Pancreas (tissue), 10 donors: ENCODE data around the gene BFAR. TPM values are rescaled to one million over a fixed set of nuclear protein-coding genes. Genes with fewer than 3 reads are reported as not detected.
"Not testable (repeated sequence)": the region's sequence is repeated elsewhere in the genome, so short reads cannot be mapped to it uniquely, and the experiment has no call there.

Experiments used
- ATAC-seq, 4 donors: fragments of 200-7000 bp; cut with Tn5 transposase; one replicate each; pipeline versions ENCODE4 v1.8.0 to v1.9.1; 2020; ENCODE audit warnings: mild to moderate bottlenecking in 4 of 4, moderate library complexity in 4 of 4
- DNase-seq, 6 donors: peaks; one replicate each; pipeline ENCODE4 v3.0.0-alpha.2; 2020
- FAIRE-seq: peaks from 2 replicates; lab custom pipeline; 2012; peaks lifted over from hg19 to GRCh38; lab: Jason Lieb, UNC
- H3K27ac ChIP-seq, 4 donors: fragments of 200-600 bp; sonication (generic); 1 replicate in 3 of 4; 2 replicates in 1 of 4; pipeline versions ENCODE4 v1.5.0 to v1.8.0; 2020
- H3K27me3 ChIP-seq, 4 donors: fragments of 200-600 bp; one replicate each; pipeline ENCODE4 v1.8.0; 2021
- H3K36me3 ChIP-seq, 3 donors: fragments of 200-600 bp; sonication (generic) in 1 of 3; one replicate each; pipeline versions ENCODE4 v1.5.0 to v1.8.0; 2020 to 2021
- H3K4me1 ChIP-seq, 3 donors: fragments of 200-600 bp; one replicate each; pipeline ENCODE4 v1.8.0; 2021
- H3K4me3 ChIP-seq, 4 donors: fragments of 200-600 bp; sonication (generic) in 2 of 4; one replicate each; pipeline versions ENCODE4 v1.5.0 to v1.8.0; 2020 to 2021
- H3K9me3 ChIP-seq, 4 donors: fragments of 200-600 bp; one replicate each; pipeline ENCODE4 v1.8.0; 2021
- CTCF ChIP-seq, 4 donors: fragments of 200-600 bp; sonication (generic) in 3 of 4; IDR thresholded peaks; one replicate each; pipeline versions ENCODE4 v1.5.0 to v1.8.0; 2021; ENCODE audit warnings: antibody characterized with exemption in 4 of 4
- WGBS, 2 donors: extraction: QIAGEN DNeasy Blood & Tissue Kit; methylation state at CpG; one replicate each; pipeline ENCODE4 v1.1.7; 2013; 5-methylcytosine and 5-hydroxymethylcytosine counted together
- intact Hi-C, 3 donors: fragments of 100-400 bp; cut with DNase I; formaldehyde crosslinking; loops; one replicate each; pipeline versions ENCODE4 v1.11.1 to v1.14.2; 2022
- polyA plus RNA-seq, 2 donors: library from polyadenylated mRNA; stranded (reverse); fragments of 200-250 nt; gene quantifications; one replicate each; pipeline ENCODE4 v1.2.3, GENCODE V29; 2013
- total RNA-seq, 6 donors: library from RNA; stranded (reverse); fragmentation: NEBNext Ultra II Directional in 4 of 6; extraction: Animal tissue kit (Norgen Biotek cat#: 25700) in 4 of 6; gene quantifications; one replicate each; pipeline versions ENCODE4 v1.2.1 to v1.2.4, GENCODE V29; 2021 to 2023
- donor health status: healthy with polysubstance abuse.
- donor health status: DM: no; HTN: no; CAD: no; lungs with moderate emphysema.
- donor health status: DM: no; HTN: no; CAD: no.
- donor health status: control.
- donor health status: control.
- donor health status: Bipolar disorder and iron deficiency.
- donor health status: DM: yes; HTN: yes; CAD: no.
- donor health status: DM: no; HTN: no; CAD: no.
- donor health status: DM: no; HTN: no; CAD: no.
- donor health status: DM: yes; HTN: yes; CAD: no.

The BFAR gene
- total and polyA plus RNA-seq, 8 donors: 26.6 to 55.6 (median 39.6) TPM

DNA sequence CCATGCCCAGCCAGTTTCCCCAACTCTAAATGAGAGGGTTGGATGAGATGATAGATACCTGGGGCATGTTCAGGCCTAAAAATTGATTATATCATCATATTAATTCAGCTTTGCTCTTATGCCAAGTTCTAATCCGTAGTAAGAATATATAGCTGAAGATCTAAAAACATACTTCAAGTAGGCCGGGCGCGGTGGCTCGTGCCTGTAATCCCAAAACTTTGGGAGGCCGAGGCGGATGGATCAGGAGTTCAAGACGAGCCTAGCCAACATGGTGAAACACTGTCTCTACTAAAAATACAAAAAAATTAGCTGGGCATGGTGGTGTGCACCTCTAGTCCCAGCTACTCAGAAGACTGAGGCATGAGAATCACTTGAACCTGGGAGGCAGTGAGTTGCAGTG, 49.4 kb downstream of the BFAR start:
- intact Hi-C loops: no loop called here
- H3K36me3 ChIP-seq: no peaks in the 10 kb centered on the region
- no peak for ATAC-seq
- no peak for DNase-seq
- TF ChIP-seq CTCF (IDR thresholded peaks at IDR 0.05): no peak
- 94 to 96% methylated on average over 8 of the region's 8 CpGs for WGBS, 2 donors
- no peaks in the 10 kb centered on the region for H3K27me3 ChIP-seq
- H3K9me3 ChIP-seq: no peaks in the 10 kb centered on the region
- no peak overlapping the region for H3K27ac ChIP-seq
- no peak for FAIRE-seq
- H3K4me1 ChIP-seq: no peaks in the 10 kb centered on the region
- no peak overlapping the region for H3K4me3 ChIP-seq

DNA sequence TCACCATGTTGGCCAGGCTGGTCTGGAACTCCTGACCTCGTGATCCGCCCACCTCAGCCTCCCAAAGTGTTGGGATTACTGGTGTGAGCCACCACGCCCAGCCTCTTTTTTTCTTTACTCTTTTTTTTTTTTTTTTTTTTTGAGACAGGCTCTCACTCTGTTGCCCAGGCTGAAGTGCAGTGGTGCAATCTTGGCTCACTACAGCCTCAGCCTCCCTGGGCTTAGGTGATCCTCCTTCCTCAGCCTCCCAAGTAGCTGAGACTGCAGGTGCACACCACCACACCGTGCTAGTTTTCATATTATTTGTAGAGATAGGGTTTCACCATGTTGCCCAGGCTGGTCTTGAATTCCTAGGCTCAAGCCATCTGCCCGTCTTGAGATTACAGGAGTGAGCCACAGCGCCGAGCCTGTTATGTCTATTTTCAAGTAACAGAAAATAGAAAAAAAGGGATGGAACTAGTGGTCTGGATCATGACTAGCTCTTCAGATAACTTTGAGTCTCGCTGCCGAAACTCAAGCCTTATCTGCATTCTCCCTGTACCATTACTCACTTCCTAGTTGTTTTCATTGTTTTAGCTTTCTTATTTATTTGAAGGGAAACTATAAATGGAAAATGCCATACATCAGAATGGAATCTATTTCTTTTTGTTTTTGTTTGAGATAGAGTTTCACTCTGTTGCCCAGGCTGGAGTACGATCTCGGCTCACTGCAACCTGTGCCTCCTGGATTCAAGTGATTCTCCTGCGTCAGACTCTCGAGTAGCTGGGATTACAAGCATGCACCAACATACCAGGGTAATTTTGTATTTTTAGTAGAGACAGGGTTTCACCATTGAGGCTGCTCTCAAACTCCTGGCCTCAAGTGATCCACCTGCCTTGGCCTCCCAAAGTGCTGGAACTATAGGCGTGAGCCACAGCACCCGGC, 53.4 kb downstream of the BFAR start:
- H3K4me3 ChIP-seq, ATAC-seq, H3K36me3 ChIP-seq, intact Hi-C loops, DNase-seq, H3K27me3 ChIP-seq, H3K4me1 ChIP-seq, H3K27ac ChIP-seq, H3K9me3 ChIP-seq, FAIRE-seq: not testable (repeated sequence)
- WGBS, 2 donors: 89% methylated on average over 15 of the region's 15 CpGs

GRCh38 chr16:14694129-14694528, 61.4 kb downstream of the BFAR start, which contains the start of gene PLA2G10:
PLA2G10 (minus strand) TSS chr16:14694308; CDS start chr16:14694229, 79 bp downstream.
- WGBS, 2 donors: no CpG with 5 or more reads among the region's 28 CpGs
- H3K27me3 ChIP-seq, DNase-seq, H3K36me3 ChIP-seq, H3K4me1 ChIP-seq, FAIRE-seq, intact Hi-C loops, H3K9me3 ChIP-seq, H3K4me3 ChIP-seq, H3K27ac ChIP-seq: not testable (repeated sequence)
- peak; percentile 63 to 82 (median 69) for ATAC-seq

- 22 to 35% methylated on average over 2 of the region's 7 CpGs for WGBS, 2 donors
- not testable (repeated sequence) for FAIRE-seq
These were observed 69.1 kb downstream of the BFAR start for GRCh38 chr16:14701859-14702258.

DNA sequence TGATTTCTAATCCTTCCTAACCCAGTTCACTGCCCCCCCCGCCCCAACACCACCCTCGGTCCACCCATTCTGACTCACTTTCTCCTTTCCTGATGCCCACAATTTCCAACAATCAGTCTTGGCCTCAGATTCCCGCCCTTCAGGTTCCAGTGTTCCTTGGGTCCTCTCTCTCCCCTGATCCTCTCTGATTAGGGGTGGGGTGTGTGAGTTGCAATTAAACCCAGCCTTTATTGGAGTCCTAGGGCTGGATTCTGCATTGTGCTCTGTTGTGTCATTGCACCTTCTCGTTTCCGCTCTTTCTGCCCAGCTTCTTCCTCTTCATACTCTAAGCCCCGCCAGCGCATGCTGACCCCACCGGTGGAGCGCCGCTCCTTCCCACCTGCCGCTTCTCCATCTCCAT, 69.9 kb downstream of the BFAR start:
- ATAC-seq, H3K4me3 ChIP-seq, DNase-seq, H3K9me3 ChIP-seq, H3K4me1 ChIP-seq, H3K27me3 ChIP-seq, intact Hi-C loops, H3K36me3 ChIP-seq, FAIRE-seq, H3K27ac ChIP-seq: not testable (repeated sequence)
- no CpG with 5 or more reads among the region's 11 CpGs for WGBS, 2 donors

More at GRCh38 chr16:14701859-14702258, 69.1 kb downstream of the BFAR start:
- intact Hi-C loops, H3K27ac ChIP-seq, DNase-seq, H3K27me3 ChIP-seq, H3K4me1 ChIP-seq, H3K36me3 ChIP-seq, H3K9me3 ChIP-seq, H3K4me3 ChIP-seq: not testable (repeated sequence)
- ATAC-seq: peak; percentile 25 to 60 (median 50)

DNA sequence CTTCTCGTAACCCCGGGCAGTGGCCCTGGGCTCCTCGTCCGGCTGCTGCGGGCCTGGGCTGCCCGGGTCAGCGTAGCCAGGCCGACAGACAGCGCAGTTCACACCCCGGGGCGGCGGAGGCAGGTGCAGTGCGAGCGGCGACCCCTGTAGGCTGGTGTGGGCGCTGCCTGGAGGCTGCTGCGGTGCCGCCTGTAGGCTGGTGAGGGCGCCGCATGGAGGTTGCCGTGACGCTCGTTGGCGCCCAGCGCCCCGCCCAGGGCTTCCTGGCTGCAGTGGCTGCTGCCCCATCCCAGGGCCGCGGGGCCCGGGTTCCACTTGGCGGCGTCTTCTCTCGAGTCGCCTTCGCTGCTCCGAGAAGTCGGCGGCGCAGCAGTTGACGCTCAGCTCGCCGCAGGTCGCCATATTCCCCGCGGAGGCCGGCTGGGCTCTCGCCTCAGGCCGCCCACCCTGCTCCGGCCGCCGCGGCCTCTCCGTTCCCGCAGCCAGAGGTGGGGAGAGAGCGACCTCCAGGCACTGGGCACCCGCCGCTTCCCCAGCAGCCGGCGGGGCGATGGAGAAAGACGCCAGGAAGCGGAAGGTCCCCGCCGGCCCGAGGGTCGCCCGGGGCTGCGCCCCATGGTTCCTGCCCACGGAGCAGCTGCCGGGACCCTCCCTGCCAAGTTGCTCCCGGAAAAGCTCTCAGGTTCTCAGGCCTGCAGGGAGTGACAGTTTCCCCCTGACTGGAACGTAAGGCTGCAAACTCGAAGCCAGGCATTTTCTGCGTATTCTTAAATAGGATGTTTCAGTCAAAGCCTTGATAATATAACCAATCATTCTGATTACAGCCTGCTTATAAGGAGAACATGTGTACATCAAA, 70.6 kb downstream of the BFAR start, which contains the start of gene NPIPA3:
TSS of gene NPIPA3 (plus strand) at position 256 of the 856 bp plus-strand sequence. CDS start 5,533 bp downstream, outside the sequence.
- DNase-seq, H3K27me3 ChIP-seq, FAIRE-seq, H3K4me1 ChIP-seq, intact Hi-C loops, H3K9me3 ChIP-seq, H3K27ac ChIP-seq, H3K4me3 ChIP-seq, H3K36me3 ChIP-seq: not testable (repeated sequence)
- ATAC-seq: peak; percentile 96 to 100 (median 98)
- no CpG with 5 or more reads among the region's 73 CpGs for WGBS, 2 donors

Other genes with a start within 250 kb of the BFAR start
- gene PARN, start 2.7 kb upstream of the BFAR start, total RNA-seq: 10 to 100 TPM; 13.5 to 19.6 (median 15.3) TPM
- gene PARN, start 2.7 kb upstream of the BFAR start, polyA plus RNA-seq: 10 to 100 TPM in 1 of 2 donors, 1 to 10 TPM in 1; 8.3 to 13.5 TPM
- gene PLA2G10, start 61.4 kb downstream of the BFAR start, total RNA-seq: 1 to 10 TPM; 1.2 to 6.5 (median 2.9) TPM
- 1 to 10 TPM; 1.1 to 2.2 TPM for gene PLA2G10, start 61.4 kb downstream of the BFAR start, polyA plus RNA-seq
- 1 to 10 TPM in 3 of 6 donors, under 1 TPM in 3; 0.70 to 6.7 (median 0.92) TPM for gene NPIPA3, start 70.5 kb downstream of the BFAR start, total RNA-seq
- gene NPIPA3, start 70.5 kb downstream of the BFAR start, polyA plus RNA-seq: 1 to 10 TPM; 1.9 to 2.2 TPM
- gene NPIPA2, start 109.6 kb downstream of the BFAR start, total RNA-seq: 1 to 10 TPM in 4 of 6 donors, under 1 TPM in 2; 0.50 to 2.6 (median 1.8) TPM
- gene NPIPA2, start 109.6 kb downstream of the BFAR start, polyA plus RNA-seq: 1 to 10 TPM; 4.4 to 6.1 TPM
- 100 to 1,000 TPM; 105 to 166 (median 131) TPM for gene NOMO1, start 200.8 kb downstream of the BFAR start, total RNA-seq
- gene NOMO1, start 200.8 kb downstream of the BFAR start, polyA plus RNA-seq: 10 to 100 TPM; 33.8 to 57.3 TPM